HepG2 (cell line): ENCODE measurements around the gene ACACA. TPM values are rescaled to one million over a fixed set of nuclear protein-coding genes. Genes with fewer than 3 reads are reported as not detected.

Experiments
- ATAC-seq: fragments of 200-7000 bp; cut with Tn5 transposase; 3 replicates; pipeline ENCODE4 v1.9.1; 2020; ENCODE audit warnings: mild to moderate bottlenecking, moderate library complexity
- BruUV-seq: library from RNA; stranded (reverse); fragments of 400-500 nt; replicated peaks from 2 replicates; lab custom pipeline; 2021; lab: Mats Ljungman, UMichigan
- CTCF ChIA-PET: fragments of 300-600 bp; formaldehyde crosslinking; extraction: SDS; loops from one replicate; lab custom pipeline; 2021; ENCODE audit warnings: low total read pairs, inconsistent platforms, low intra/inter-chr PET ratio; lab: Yijun Ruan, JAX
- POLR2A ChIA-PET: fragments of 350-600 bp; sonication (Branson Sonifier 250); formaldehyde crosslinking; loops from one replicate; lab custom pipeline; 2020; ENCODE audit warnings: antibody characterized with exemption, inconsistent platforms; lab: Yijun Ruan, JAX
- DNase-seq: peaks from one replicate; pipeline ENCODE4 v3.0.0-alpha.2; 2015; ENCODE audit warnings: low spot score
- FAIRE-seq: peaks from 3 replicates; lab custom pipeline; 2011; peaks lifted over from hg19 to GRCh38; lab: Jason Lieb, UNC
- H2AFZ ChIP-seq: one replicate; pipeline ENCODE4 v1.6.1; 2011; ENCODE audit warnings: low read length, inconsistent platforms
- H3K27ac ChIP-seq: fragments of 300-600 bp; 3 replicates; pipeline ENCODE4 v1.8.0; 2011; ENCODE audit warnings: mixed run types, mild to moderate bottlenecking, mixed read lengths, low read length, inconsistent platforms; ENCODE audit not compliant: insufficient read depth; ENCODE audit errors: extremely low read length
- H3K27me3 ChIP-seq, 2 experiments: fragments of 200-600 bp in 1 of 2; 2 replicates in 1 of 2; 3 replicates in 1 of 2; pipeline versions ENCODE4 v1.6.0 to v1.8.0; 2011; ENCODE audit warnings: low read length in 2 of 2, mild to moderate bottlenecking in 2 of 2, moderate library complexity in 2 of 2, inconsistent platforms in 1 of 2; ENCODE audit not compliant: insufficient read depth in 2 of 2, control insufficient read depth in 1 of 2
- H3K36me3 ChIP-seq, 2 experiments: fragments of 200-600 bp in 1 of 2; replicated peaks in 1 of 2; 2 replicates in 1 of 2; 3 replicates in 1 of 2; pipeline versions ENCODE4 v1.5.1 to v1.8.0; 2011; ENCODE audit warnings: low read length in 2 of 2, inconsistent platforms in 1 of 2; ENCODE audit not compliant: insufficient read depth in 2 of 2, control insufficient read depth in 1 of 2
- H3K4me1 ChIP-seq: 2 replicates; pipeline ENCODE4 v1.5.1; 2012; ENCODE audit warnings: low read length, inconsistent platforms; ENCODE audit not compliant: insufficient read depth
- H3K4me2 ChIP-seq: 2 replicates; pipeline ENCODE4 v1.6.0; 2011; ENCODE audit warnings: low read depth, low read length, inconsistent platforms
- H3K4me3 ChIP-seq, 3 experiments: fragments of 200-600 bp in 1 of 3; sonication (generic), shearing (Covaris generic) in 1 of 3; replicated peaks in 1 of 3; 2 replicates each; pipeline ENCODE4 v1.5.1; 2011 to 2016; ENCODE audit warnings: low read length in 3 of 3, inconsistent platforms in 2 of 3, low read depth in 2 of 3, mild to moderate bottlenecking in 2 of 3, control low read depth in 1 of 3, mixed read lengths in 1 of 3; ENCODE audit not compliant: insufficient read depth in 1 of 3
- H3K79me2 ChIP-seq: one replicate; pipeline ENCODE4 v1.6.1; 2011; ENCODE audit warnings: low read length, inconsistent platforms; ENCODE audit not compliant: insufficient read depth
- H3K9ac ChIP-seq: 2 replicates; pipeline ENCODE4 v1.6.0; 2011; ENCODE audit warnings: mild to moderate bottlenecking, low read depth, low read length, inconsistent platforms; ENCODE audit not compliant: insufficient read depth
- H3K9me3 ChIP-seq: 2 replicates; pipeline ENCODE4 v1.5.1; 2012; ENCODE audit warnings: mild to moderate bottlenecking, low read length
- H4K20me1 ChIP-seq: 2 replicates; pipeline ENCODE4 v1.6.0; 2011; ENCODE audit warnings: inconsistent platforms, mild to moderate bottlenecking, low read length, moderate library complexity; ENCODE audit not compliant: insufficient read depth
- ARID2 ChIP-seq: sonication (generic); formaldehyde crosslinking; IDR thresholded peaks from 2 replicates; pipeline ENCODE4 v1.8.1; 2022; ENCODE audit warnings: mild to moderate bottlenecking, missing genetic modification reagents, borderline replicate concordance
- BCLAF1 ChIP-seq: fragments of 450-650 bp; IDR thresholded peaks from 2 replicates; pipeline ENCODE4 v1.6.1; 2017; ENCODE audit warnings: mild to moderate bottlenecking
- GATA4 ChIP-seq: sonication (generic); IDR thresholded peaks from 2 replicates; pipeline ENCODE4 v1.6.1; 2016; ENCODE audit warnings: antibody characterized with exemption, low read depth, borderline replicate concordance
- MIXL1 ChIP-seq: IDR thresholded peaks from 2 replicates; pipeline ENCODE4 v1.6.1; 2016
- SIX4 ChIP-seq: sonication (generic); formaldehyde crosslinking; IDR thresholded peaks from 2 replicates; pipeline ENCODE4 v1.4.0; 2020; ENCODE audit warnings: missing genetic modification reagents
- SP5 ChIP-seq: IDR thresholded peaks from 2 replicates; pipeline ENCODE4 v1.6.1; 2016; ENCODE audit warnings: low read depth, borderline replicate concordance
- STAT6 ChIP-seq: sonication (generic); formaldehyde crosslinking; IDR thresholded peaks from 2 replicates; pipeline ENCODE4 v1.4.0; 2020; ENCODE audit warnings: missing genetic modification reagents, mild to moderate bottlenecking, borderline replicate concordance
- ZNF569 ChIP-seq: sonication (generic); formaldehyde crosslinking; IDR thresholded peaks from 2 replicates; pipeline ENCODE4 v1.5.0; 2020; ENCODE audit warnings: mild to moderate bottlenecking, missing genetic modification reagents, moderate library complexity, borderline replicate concordance
- in situ Hi-C: cut with HindIII; loops from 2 replicates; pipeline ENCODE4 v1.10.0; 2017; ENCODE audit warnings: low pct_unique_long_range_greater_than_20kb; ENCODE audit not compliant: extremely low pct_ligation_motif_present
- intact Hi-C: fragments of 100-400 bp; cut with micrococcal nuclease; formaldehyde crosslinking; loops from one replicate; pipeline ENCODE4 v1.10.0; 2022; ENCODE audit not compliant: unreplicated experiment
- polyA plus RNA-seq, 8 experiments: library from polyadenylated mRNA; depleted of rRNA in 3 of 8; stranded (reverse) in 7 of 8; unstranded in 1 of 8; fragments of >200 nt; fragmentation: Illumina TruSeq in 4 of 8; extraction: Trizol in 4 of 8; gene quantifications; 2 replicates each; pipeline versions ENCODE4 v1.2.1 to v1.2.3, GENCODE V29; 2011 to 2016; ENCODE audit warnings: low read depth in 4 of 8, missing spikeins in 1 of 8, mixed read lengths in 1 of 8; ENCODE audit not compliant: insufficient read depth in 1 of 8
- total RNA-seq, 5 experiments: library from RNA; depleted of rRNA; stranded (reverse); fragments of >200 nt; fragmentation: Illumina TruSeq; extraction: Trizol; gene quantifications; 2 replicates each; pipeline ENCODE4 v1.2.3, GENCODE V29; 2016; ENCODE audit warnings: low read depth in 1 of 5

The ACACA gene
- total and polyA plus RNA-seq, 2 of the 13 experiments (the other 11 are each of a cell fraction or from before 2014, with no cell fraction given): 39.2 to 47.2 TPM

- no peak for TF ChIP-seq STAT6 (CRISPR knock-in tag)
- TF ChIP-seq ARID2 (CRISPR knock-in tag): no peak
- no peak for TF ChIP-seq MIXL1 (CRISPR knock-in tag)
- TF ChIP-seq, all 625 proteins: peak for 0
Measured at GRCh38 chr17:37317867-37318266, 88.8 kb downstream of the ACACA start (continued).

GRCh38 chr17:37315601-37316000 is 91.0 kb downstream of the ACACA start:
- no TSS peak for BruUV-seq

More at GRCh38 chr17:37315601-37316000, 91.0 kb downstream of the ACACA start:
- Histone ChIP-seq H3K4me1 (no peaks in the 10 kb centered on the region), H3K9me3 (no peaks in the 10 kb centered on the region), H3K27me3 (no peaks in the 10 kb centered on the region), H3K36me3 (peaks cover 1 to 20% of the 10 kb centered on the region in 2 experiments; a peak in 3 of 5 replicates), H3K4me3 (no peak overlapping the region), H4K20me1 (no peaks in the 10 kb centered on the region; the same call in 1 of the 2 replicates), H3K4me2 (no peak overlapping the region), H2AFZ (no peak overlapping the region), H3K9ac (no peak overlapping the region), H3K79me2 (peaks cover 36% of the 10 kb centered on the region), H3K27ac (no peak overlapping the region)
- ATAC-seq (no peak), DNase-seq (no peak), FAIRE-seq (no peak)
- POLR2A ChIA-PET: interaction anchor here (1.0 kb wide), 1 partner anchor 9 kb away, joined by 3 read pairs; no protein-coding TSS in a partner anchor
- in situ Hi-C loops (no loop called here), intact Hi-C loops (no loop called here)
- CTCF ChIA-PET: no interaction called here
- TF ChIP-seq SP5 (CRISPR knock-in tag): no peak
- TF ChIP-seq ZNF569 (CRISPR knock-in tag): no peak
- no peak for TF ChIP-seq BCLAF1
- TF ChIP-seq GATA4: no peak
- no peak for TF ChIP-seq SIX4 (CRISPR knock-in tag)
